Ishikawa (cell line): ENCODE measurements around the gene SLC35E1.

Source experiments
- CEBPB ChIP-seq: IDR thresholded peaks from 2 replicates; pipeline ENCODE4 v1.6.1; 2012
- CREB1 ChIP-seq: IDR thresholded peaks from 2 replicates; pipeline ENCODE4 v1.6.1; 2012; ENCODE audit warnings: low read depth
- EGR1 ChIP-seq: IDR thresholded peaks from 2 replicates; pipeline ENCODE4 v1.6.1; 2012
- FOXM1 ChIP-seq: IDR thresholded peaks from 2 replicates; pipeline ENCODE4 v1.6.1; 2012; ENCODE audit warnings: low read depth, borderline replicate concordance
- MAX ChIP-seq: IDR thresholded peaks from 2 replicates; pipeline ENCODE4 v1.6.1; 2012
- RAD21 ChIP-seq: IDR thresholded peaks from 2 replicates; pipeline ENCODE4 v1.6.1; 2012; ENCODE audit warnings: low read depth
- REST ChIP-seq: IDR thresholded peaks from 2 replicates; pipeline ENCODE4 v1.6.1; 2012; ENCODE audit warnings: low read depth, mild to moderate bottlenecking
- YY1 ChIP-seq: IDR thresholded peaks from 2 replicates; pipeline ENCODE4 v1.6.1; 2012; ENCODE audit warnings: low read depth

GRCh38 chr19:16611121-16611520, 38.9 kb upstream of the SLC35E1 start:
- no peak for TF ChIP-seq FOXM1
- no peak for TF ChIP-seq CREB1
- no peak for TF ChIP-seq REST
- no peak for TF ChIP-seq CEBPB
- no peak for TF ChIP-seq RAD21
- no peak for TF ChIP-seq EGR1
- TF ChIP-seq YY1 = no peak
- TF ChIP-seq MAX = no peak
